NT2/D1 (cell line): ENCODE data around the gene FJX1.

Experiments used
- SUZ12 ChIP-seq: IDR thresholded peaks from 2 replicates; pipeline ENCODE4 v1.6.1; 2011; ENCODE audit not compliant: insufficient read length, insufficient read depth; ENCODE audit errors: extremely low read depth
- YY1 ChIP-seq: IDR thresholded peaks from 2 replicates; pipeline ENCODE4 v1.6.1; 2011; ENCODE audit not compliant: insufficient read length, insufficient read depth
- ZNF274 ChIP-seq: IDR thresholded peaks from 2 replicates; pipeline ENCODE4 v1.6.1; 2011; ENCODE audit warnings: mild to moderate bottlenecking, low read depth, low read length

- TF ChIP-seq YY1 = no peak
- TF ChIP-seq SUZ12 = no peak
- TF ChIP-seq ZNF274 = no peak
Measured at GRCh38 chr11:35623621-35624168, 5.4 kb downstream of the FJX1 start.
